HG02884 (cell line): ENCODE results near the gene CMTM6.
"Not testable (repeated sequence)": the region's sequence is repeated elsewhere in the genome, so short reads cannot be mapped to it uniquely, and the experiment has no call there.

Experiments
- ATAC-seq: cut with Tn5 transposase; IDR thresholded peaks from one replicate; pipeline ENCODE4 v1.9.1; 2021; ENCODE audit warnings: mild to moderate bottlenecking, moderate library complexity; ENCODE audit not compliant: unreplicated experiment

Gene CMTM6

DNA sequence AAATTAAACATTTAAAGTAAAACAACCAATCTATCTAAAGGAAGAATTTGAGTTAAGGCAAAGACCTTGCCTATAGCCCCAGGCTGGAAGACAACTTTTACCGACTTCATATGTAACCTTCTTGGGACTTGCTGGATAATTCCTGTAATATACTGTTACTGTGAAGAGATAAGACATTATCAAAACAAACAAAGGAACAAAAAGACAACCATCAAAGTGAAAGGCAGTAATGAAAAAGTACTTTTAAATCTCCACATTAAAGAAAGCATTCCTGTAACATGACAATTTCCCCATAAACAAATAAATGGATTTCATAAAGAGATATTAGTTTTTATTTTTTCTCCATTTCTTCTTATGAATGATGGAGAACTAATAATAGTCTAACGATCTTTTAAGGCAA is 2.4 kb downstream of the CMTM6 start:
- no peak for ATAC-seq

DNA sequence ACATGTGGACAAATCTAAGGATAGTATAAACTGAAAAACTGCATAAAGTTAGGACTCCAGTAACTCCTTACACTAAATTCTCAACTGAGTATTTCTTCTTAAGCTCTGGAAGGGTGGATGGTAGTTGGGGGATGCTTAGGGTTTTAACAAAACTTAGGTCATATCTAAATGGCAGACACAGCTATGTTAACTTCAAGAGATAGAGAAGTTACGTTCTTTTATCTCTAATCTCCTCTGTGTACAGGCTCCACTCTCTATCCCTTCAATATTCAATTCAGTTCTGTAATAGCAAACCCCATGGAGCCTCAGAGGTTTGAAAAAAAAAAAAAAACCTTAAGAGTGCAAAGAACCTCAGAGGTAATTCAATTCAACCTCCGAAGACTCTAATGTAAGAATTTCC is 3.1 kb downstream of the CMTM6 start:
- no peak for ATAC-seq

DNA sequence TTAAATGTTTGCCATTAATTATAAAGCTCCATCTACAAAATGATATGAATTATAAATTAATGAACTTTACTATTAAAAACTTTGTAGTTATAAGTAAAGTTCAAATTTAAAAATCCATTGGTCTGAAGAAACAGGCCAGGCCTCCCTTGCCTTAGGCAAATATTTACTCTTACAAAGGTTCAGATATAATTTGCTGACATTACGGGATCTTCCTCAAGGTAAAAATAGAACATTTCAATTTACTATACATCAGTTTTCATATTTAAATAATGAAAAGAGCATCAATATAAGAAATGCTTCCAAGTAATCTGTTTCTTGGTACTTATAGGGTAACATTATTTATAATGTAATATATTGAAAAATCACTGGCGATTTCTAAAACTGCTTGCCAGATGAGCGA is 3.7 kb downstream of the CMTM6 start:
- no peak for ATAC-seq

DNA sequence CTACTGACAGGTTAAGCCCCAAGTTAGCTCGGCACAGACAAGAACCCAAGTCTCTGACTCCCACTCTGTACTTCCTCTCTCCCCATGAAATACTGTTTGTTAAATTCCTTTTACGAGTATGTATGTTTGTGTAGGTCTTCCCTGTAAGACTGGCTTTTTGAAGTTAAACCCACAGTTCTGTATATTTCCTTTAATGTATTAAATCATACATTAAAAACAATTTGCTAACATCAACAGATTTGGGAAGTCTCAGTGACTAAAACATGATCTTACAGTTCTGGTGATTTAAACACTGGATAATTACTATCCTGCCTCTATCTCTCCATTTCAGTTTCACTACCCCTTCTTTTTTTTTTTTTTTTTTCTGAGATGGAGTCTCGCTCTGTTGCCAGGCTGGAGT is 4.4 kb downstream of the CMTM6 start:
- no peak for ATAC-seq

DNA sequence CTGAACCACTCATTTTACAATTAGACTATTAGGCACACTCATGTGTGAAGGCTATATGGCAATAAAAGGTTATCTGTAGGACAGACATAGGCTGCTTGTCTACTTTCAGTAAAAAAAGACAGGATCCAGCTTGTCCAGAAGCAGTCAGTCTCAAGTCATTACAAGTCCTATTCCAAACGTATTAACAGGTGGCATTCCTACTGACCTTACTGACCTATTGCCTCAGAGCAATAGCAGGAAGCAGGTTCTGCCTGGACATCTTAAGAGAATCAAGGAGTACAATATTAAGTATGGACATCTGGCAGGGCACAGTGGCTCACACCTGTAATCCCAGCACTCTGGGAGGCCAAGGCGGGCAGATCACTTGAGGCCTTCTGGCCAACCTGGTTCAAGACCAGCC is 7.0 kb downstream of the CMTM6 start:
- no peak for ATAC-seq

DNA sequence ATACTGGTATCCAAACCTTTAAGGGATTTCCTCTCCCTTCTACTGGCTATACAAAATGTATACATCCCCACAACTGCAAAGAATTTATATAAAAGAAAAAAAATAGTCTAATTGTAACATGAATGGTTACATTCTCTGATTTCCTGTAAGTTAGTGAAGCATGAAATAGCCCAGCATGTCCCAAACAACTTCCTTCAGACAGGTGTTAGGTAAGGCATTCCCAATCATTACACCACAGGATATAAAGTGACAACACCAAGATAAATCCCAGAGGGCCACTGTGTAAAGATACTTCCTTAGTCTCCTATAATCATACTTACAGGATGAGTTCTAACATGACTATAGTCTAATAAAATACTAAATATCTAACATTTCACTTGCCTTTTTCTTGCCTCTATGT is 7.6 kb downstream of the CMTM6 start:
- ATAC-seq = no peak

DNA sequence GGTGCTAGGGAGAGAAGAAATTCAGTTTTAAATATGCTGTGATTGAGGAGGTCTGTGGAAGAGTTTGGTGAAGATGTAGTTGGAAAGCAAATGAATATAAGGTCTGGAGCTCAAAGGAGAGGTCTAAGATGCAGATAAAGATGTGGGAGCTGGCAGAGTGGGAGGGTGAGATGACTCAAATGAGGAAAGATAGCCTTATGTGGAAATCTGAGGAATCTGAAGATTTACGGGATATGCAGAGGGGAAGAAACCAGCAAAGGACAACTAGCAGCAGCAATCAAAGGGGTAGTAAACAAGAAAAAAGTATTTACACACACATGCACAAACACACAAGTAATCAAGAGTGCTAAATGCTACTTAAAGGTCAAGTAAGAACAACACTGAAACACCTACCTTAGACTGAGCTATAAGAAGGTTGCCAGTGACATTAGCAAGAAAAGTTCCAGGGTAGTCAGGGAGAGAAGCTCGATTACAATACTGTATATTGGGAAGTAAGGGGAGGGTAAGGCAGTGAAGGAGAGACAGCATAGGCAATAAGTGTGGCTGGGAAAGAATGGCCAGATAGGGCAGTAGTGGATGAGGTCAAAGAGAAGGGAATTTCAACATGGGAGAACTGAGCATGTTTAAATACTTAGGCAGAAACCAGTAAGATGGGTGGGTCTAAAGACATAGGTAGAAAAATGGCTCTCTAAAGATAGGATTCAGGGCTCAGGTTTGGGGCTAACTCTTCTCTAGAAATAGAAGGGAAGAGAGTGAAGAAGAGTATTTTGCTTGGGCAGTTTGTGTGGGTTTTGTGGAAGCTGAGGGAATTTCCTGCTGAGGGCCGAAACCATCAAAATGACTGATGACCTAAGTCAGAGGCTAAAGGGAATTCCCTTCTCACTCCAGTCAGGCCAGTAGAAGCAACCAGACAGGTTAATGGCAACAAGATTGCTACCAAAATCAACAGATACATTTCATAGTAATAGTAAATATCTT is 8.9 kb downstream of the CMTM6 start:
- peak; percentile 71 for ATAC-seq

DNA sequence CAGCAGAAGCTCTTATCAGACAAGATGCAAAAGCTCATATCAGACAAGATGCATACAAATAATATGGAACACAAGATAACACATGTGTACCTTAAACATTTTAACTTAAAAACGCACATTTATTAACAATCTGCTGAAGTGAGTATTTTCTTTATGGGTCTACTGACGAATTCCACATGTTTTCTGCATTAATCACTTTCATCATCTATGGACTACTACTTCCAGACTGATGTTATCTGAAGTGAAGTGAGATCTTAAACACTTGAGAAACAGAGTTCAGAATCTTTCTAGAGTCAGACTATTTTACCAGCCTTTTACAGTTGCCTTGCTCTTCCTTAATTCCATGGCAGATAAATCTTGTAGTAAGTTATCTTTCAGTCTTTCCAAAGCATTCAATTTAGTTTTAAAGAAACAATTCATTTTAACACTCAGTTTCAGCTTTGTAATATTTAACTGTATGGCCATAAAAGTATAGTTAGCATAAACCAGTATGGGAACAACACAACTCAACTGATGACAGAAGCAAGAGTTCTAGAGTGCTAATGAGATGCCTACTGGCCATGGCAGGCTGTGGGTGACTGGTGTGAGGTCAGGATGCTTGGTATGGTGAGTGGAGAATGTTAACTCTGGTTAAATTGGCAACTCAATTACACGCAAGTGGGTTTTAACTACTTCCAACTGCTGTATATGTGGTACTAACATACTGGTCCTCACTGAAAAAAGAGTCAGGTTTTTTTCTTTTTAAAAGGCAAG is 9.8 kb downstream of the CMTM6 start:
- no peak for ATAC-seq

DNA sequence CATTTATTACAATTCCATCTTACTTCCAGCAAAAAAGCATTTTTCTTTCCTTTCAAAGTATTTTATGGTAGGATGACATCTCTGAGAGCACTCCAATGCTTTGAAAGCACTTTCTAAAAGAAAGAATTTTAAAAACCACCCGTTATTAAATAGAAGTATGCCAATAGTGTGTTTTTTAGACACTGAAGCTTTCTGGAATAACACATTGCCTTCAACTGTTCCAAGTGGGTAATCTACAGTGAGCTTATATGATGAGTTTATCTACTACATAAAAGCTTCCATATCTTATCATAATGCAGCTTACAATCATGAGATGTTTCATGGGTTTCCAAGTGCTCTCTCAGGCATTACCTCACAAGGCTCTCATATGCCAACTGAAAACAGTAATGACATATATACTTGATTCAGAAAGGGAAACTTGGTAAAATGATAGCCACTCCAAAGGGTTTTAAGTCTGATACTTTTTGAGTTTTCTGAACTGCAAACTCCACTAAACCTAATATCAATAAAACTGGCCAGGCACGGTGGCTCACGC is 14.1 kb downstream of the CMTM6 start:
- ATAC-seq = no peak

DNA sequence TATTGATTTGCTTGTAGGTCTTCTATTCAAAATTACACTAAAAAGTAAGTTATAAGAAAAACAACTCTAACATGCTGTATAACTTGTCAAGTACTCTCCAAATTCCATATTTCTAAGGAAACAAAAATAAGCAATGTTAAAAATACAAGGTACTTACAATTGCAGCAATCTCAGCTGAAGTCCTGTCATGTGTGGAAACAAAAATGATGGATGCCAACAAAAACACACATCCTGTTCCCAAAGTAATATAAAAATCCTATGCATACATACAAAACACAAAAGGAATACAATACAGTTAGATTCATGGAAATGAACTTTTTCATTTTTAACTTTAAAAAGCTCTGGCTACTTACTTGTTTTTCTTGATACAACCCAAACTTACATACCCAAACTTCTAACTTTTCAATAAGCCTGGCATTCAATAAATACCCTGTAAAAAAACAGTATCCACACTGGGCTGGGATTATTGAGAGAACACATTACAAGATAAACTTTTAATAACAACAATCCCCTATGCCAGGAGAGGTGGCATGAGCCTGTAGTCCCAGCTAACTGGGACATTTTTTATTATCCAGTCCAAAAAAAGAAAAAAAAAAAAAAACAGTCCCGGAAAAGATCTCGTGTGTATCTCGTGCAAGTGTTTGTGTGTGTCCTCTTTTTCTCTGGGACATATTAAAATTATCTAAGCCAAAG is 14.7 kb downstream of the CMTM6 start:
- ATAC-seq = no peak

DNA sequence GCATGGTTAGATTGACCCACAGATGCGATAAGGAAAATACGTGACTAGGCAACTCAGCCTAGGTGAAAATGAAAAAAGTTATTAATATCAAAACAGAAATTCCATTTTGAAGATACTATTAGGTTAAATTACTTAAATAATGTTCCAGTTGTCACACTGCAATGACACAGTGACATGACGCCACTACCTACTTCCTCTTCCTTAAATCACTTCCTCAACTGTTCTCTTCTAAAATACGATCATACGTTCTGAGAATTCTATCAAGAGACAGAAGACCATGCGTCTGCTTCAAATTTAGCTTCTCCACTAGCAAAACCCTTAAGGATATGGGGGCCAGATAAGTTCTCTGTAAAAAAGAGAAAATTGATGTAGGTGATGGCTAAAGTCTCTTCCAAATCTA is 18.2 kb downstream of the CMTM6 start:
- ATAC-seq = peak; percentile 47

DNA sequence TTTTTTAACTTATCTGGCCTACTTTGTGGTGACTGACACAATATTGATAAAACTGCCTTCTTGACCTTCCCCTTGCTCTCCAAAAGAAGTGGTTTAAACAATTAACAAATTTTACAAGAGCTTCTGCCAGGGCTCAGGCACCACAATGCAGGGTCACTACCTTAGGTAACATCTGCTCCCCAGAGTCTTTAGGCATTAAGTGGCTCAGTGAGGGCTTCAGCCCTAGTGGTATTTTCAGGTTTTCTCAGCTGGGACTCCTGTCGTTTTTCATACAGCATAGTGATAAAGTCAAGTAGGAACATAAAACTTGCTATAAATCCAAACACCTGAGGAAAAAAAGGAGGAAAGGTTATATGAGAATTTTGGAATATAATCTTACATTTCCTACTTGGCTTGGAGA is 18.9 kb downstream of the CMTM6 start:
- no peak for ATAC-seq

DNA sequence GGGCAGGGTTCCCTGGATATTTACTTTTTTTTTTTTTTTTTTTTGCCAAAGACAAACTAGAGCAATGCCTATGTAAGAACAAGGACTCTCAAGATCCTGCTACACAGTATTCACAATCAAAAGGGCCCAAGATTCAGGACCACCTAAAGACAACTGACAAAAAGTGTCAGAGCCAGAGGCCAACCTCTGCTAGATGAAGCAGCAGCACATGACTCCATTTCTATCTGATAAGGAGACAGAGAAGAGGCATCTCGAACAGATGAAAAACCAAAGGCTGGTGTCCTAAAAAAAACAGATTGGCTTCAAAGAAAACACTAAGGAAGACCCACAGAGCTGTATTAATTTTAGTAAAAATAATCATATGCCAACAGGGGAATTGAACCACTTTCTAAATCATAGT is 20.0 kb downstream of the CMTM6 start:
- no peak for ATAC-seq

DNA sequence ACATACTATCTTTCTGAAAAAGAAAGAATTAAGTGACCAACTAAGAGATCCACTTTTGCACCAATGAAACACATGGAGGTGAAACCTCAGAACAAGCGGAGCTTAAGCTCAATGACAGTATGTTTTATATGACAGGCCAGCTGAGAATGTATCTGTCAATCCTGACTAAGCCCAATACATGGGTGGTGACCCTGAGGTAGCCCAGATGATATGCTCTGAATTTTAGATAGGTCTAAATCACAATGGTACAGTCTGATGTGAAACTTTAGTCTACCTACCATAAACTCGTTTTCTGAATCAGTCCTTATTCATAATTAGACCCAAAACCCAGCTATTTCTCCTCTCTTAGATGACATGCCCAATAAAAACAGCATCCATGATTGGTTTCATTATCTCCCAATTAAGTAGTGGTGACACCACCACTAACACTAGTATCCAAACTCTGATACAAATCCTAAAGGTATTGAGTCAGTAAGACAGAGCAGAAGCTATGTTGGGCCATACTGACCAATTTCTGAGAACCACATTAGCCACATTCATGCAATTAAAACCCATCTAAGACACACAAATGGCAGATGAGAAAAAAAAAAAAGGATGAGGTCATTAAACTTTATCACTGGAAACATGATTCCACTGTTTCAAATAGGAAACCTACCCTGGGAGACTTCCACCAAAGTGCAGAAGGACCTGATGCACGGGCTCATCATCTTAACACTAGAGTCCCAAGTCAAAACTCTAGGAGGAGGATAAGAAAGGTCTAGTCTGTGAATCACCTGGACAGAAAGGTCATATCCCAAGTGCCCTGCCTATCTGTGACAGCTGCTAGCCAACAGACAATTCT is 20.6 kb downstream of the CMTM6 start:
- ATAC-seq = no peak

DNA sequence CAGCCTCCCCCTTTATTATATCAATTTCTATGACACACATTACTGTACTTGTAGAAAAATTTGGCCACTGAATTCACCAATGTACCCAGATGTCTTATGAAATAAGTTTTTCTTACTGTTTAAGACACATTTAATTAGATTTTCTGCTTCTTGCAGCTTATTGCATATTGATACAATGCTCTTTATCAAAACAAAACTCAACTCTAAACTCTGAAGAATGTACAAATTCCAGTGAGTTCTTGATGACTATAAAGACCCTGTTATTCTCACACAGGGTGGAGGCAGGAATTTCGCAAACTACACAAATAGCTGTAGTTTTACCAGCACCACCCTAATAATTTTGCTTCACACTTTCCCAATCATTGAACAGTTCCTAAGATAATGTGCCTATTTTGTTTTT is 22.0 kb downstream of the CMTM6 start:
- no peak for ATAC-seq

DNA sequence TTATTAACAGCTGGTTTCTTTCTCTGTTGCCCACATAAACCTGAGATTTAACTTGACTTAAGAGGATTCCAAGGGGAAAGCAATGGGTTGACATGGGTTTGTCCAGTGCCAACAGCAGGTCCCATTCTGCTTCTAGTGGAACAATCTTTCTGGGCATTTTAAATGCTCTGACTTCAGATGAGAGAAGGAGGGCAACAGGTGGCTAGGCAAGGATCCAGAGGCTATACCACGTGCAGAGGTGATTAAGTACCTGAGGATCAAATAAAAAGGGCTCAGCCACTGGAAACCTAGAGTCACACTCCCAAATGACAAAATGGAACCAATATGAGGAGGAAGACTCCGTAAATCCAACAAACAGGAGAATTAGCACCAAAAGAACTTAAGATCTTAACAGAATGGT is 28.5 kb downstream of the CMTM6 start:
- no peak for ATAC-seq

DNA sequence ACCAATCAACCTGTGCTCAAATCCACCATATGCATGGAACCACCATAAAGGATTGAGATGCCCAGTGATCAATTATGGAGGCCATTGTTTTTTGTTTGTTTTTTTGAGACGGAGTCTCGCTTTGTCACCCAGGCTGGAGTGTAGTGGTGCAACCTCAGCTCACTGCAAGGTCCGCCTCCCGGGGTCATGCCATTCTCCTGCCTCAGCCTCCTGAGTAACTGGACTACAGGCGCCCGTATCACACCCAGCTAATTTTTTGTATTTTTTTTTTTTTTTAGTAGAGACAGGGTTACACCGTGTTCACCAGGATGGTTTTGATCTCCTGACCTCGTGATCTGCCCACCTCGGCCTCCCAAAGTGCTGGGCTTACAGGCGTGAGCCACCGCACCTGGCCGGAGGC is 30.5 kb downstream of the CMTM6 start:
- not testable (repeated sequence) for ATAC-seq

DNA sequence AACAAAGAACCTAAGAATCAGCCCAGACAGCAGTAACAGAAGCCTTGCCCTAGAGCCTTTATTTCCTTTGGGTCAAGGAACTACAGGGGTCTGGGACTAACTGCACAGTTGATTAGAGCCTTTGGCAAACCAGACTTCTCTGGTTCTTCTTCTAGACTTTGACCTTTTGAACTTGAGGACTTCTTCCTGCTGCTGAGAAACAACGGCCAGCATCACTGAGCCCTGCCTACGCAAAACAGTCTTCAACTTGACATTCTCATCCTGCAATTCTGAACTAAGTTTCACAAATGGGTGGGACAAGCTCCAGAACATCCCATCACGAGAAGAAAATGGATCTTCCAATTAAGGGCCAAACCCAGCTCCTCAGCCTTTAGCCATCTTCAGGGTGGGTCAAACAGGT is 31.4 kb downstream of the CMTM6 start:
- ATAC-seq = no peak

DNA sequence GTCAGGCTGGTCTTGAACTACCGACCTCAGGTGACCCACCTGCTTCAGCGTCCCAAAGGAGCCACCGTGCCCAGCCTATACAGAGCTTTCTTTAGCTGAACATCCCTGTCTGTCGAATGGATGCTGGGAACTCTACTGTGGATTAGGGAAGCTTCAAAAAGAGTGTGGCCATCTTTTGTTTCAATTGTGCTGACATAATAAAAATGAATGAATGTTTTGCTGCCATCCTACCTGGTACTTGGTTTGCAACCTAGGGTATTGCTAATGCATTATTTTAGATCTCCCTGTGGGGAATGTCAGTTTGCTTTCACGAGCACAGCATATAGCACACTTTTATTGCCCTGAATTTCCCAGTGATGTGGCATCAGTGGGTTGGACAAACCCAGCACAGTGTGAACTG is 32.3 kb downstream of the CMTM6 start:
- ATAC-seq = no peak

DNA sequence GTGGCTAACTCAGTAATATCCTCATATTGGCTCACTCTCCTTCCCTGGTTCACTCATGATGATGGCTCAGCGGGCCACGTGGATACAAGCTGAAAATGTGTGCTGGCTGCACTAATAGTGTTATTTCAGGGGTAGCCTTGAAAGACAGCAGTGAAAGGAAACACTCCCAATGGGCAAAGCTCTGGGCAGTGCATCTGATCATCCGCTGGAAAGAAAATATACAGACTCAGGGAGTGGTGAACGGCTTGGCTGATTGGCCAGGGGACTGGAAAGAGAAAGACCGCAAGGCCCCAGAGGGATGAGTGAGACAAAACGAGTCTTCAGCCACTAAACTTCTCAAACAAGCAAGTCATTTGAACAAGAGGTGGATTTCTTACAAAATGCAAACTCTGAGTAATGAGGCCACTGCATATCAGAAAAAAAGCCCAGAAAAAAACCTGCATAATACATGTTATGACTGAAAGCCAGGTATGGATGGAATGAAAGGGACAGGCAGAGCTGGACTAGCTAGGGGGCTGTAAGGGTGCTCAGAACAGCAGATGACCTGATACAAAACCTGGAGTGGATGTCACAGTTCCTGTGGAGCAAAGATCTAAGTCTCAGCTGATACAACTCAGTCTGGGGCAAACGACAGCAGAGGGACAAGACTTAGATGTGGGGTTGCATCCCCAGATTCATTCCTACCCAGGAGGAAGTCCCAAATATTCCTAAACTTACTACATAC is 33.3 kb downstream of the CMTM6 start:
- peak; percentile 30 for ATAC-seq
